KMS-11 (cell line): ENCODE results near the gene RFLNA.

Experiments used
- H2AFZ ChIP-seq: fragments of 200-600 bp; sonication (generic); 2 replicates; pipeline ENCODE4 v1.6.1; 2016; ENCODE audit warnings: antibody characterized with exemption, mixed run types, low read depth
- H3K27ac ChIP-seq: fragments of 200-600 bp; sonication (generic); 2 replicates; pipeline ENCODE4 v1.6.1; 2016; ENCODE audit warnings: mild to moderate bottlenecking, mixed run types
- H3K27me3 ChIP-seq: fragments of 200-600 bp; sonication (generic); 2 replicates; pipeline ENCODE4 v1.6.1; 2017; ENCODE audit warnings: mild to moderate bottlenecking, low read depth, mixed run types, moderate library complexity; ENCODE audit not compliant: insufficient read depth
- H3K36me3 ChIP-seq: fragments of 200-600 bp; sonication (generic); 2 replicates; pipeline ENCODE4 v1.6.1; 2017; ENCODE audit warnings: mild to moderate bottlenecking, mixed run types; ENCODE audit not compliant: insufficient read depth
- H3K4me1 ChIP-seq: fragments of 200-600 bp; sonication (generic); 2 replicates; pipeline ENCODE4 v1.6.1; 2016; ENCODE audit warnings: mild to moderate bottlenecking, low read depth, mixed run types; ENCODE audit not compliant: poor library complexity, severe bottlenecking
- H3K4me2 ChIP-seq: fragments of 200-600 bp; sonication (generic); 2 replicates; pipeline ENCODE4 v1.7.0; 2016; ENCODE audit warnings: mild to moderate bottlenecking, mixed run types
- H3K4me3 ChIP-seq: fragments of 200-600 bp; sonication (generic); IDR thresholded peaks from 2 replicates; pipeline ENCODE4 v1.6.1; 2017; ENCODE audit warnings: low read depth, low read length, mixed read lengths; ENCODE audit not compliant: insufficient read depth
- H3K79me2 ChIP-seq: fragments of 200-600 bp; sonication (generic); 2 replicates; pipeline ENCODE4 v1.6.1; 2016; ENCODE audit warnings: low read depth, mixed run types; ENCODE audit not compliant: insufficient read depth
- H3K9ac ChIP-seq: fragments of 200-600 bp; sonication (generic); 2 replicates; pipeline ENCODE4 v1.6.1; 2016; ENCODE audit warnings: mild to moderate bottlenecking, mixed run types
- H4K20me1 ChIP-seq: fragments of 200-600 bp; sonication (generic); 2 replicates; pipeline ENCODE4 v1.6.1; 2016; ENCODE audit warnings: mild to moderate bottlenecking, mixed run types; ENCODE audit not compliant: insufficient read depth
- TF ChIP-seq, protein P1 (sequence below): fragments of 200-600 bp; sonication (generic); conservative IDR thresholded peaks from 2 replicates; pipeline ENCODE4 v1.6.1; 2017; ENCODE audit warnings: low read depth, mild to moderate bottlenecking, antibody characterized with exemption, low read length, moderate library complexity, mixed read lengths

Gene RFLNA

GRCh38 chr12:124294780-124295341 is at the start of gene RFLNA:
RFLNA (plus strand) TSS chr12:124295093; CDS start chr12:124295430, 337 bp downstream.
- H3K9ac ChIP-seq: no peak within 1 kb of the TSS

DNA sequence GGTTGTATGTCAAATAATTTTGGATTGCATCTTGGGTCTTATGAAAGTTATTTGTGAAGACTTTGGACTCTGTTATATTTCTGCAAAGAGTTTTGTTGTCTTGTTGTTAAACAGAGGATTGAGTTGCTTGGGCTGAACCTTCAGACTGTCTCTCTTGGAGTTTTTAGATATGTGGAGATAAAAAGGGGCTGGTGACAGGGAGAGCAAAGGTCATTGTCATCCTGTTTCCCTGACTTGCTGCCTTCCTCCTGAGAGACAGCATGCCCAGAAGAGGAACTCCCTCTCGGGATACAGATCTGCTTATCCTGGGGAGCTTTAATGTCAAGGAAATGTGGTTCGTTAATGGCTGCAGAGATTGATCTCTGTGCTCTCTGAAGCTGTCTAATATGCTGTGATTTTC is 47.6 kb upstream of the RFLNA start:
- H3K27ac ChIP-seq: no peak overlapping the region
- H3K36me3 ChIP-seq: no peaks in the 10 kb centered on the region
- no peak overlapping the region for H3K4me2 ChIP-seq
- H3K27me3 ChIP-seq: no peaks in the 10 kb centered on the region
- no peak overlapping the region for H3K4me3 ChIP-seq
- H3K9ac ChIP-seq: no peak overlapping the region
- no peaks in the 10 kb centered on the region for H4K20me1 ChIP-seq
- TF ChIP-seq, protein P1, sequence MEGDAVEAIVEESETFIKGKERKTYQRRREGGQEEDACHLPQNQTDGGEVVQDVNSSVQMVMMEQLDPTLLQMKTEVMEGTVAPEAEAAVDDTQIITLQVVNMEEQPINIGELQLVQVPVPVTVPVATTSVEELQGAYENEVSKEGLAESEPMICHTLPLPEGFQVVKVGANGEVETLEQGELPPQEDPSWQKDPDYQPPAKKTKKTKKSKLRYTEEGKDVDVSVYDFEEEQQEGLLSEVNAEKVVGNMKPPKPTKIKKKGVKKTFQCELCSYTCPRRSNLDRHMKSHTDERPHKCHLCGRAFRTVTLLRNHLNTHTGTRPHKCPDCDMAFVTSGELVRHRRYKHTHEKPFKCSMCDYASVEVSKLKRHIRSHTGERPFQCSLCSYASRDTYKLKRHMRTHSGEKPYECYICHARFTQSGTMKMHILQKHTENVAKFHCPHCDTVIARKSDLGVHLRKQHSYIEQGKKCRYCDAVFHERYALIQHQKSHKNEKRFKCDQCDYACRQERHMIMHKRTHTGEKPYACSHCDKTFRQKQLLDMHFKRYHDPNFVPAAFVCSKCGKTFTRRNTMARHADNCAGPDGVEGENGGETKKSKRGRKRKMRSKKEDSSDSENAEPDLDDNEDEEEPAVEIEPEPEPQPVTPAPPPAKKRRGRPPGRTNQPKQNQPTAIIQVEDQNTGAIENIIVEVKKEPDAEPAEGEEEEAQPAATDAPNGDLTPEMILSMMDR: no peak
- no peaks in the 10 kb centered on the region for H3K4me1 ChIP-seq
- no peaks in the 10 kb centered on the region for H3K79me2 ChIP-seq
- no peak overlapping the region for H2AFZ ChIP-seq

More at GRCh38 chr12:124294780-124295341, at the start of gene RFLNA:
- Histone ChIP-seq H2AFZ (no peak within 1 kb of the TSS), H3K36me3 (no peaks in the 10 kb centered on the region), H3K4me2 (no peak within 1 kb of the TSS), H3K79me2 (no peaks in the 10 kb centered on the region), H3K4me1 (no peaks in the 10 kb centered on the region), H3K4me3 (no peak within 1 kb of the TSS), H3K27me3 (no peaks in the 10 kb centered on the region; the same call in 1 of the 2 replicates), H3K27ac (no peak within 1 kb of the TSS), H4K20me1 (no peaks in the 10 kb centered on the region)
- TF ChIP-seq, protein P1: no peak

DNA sequence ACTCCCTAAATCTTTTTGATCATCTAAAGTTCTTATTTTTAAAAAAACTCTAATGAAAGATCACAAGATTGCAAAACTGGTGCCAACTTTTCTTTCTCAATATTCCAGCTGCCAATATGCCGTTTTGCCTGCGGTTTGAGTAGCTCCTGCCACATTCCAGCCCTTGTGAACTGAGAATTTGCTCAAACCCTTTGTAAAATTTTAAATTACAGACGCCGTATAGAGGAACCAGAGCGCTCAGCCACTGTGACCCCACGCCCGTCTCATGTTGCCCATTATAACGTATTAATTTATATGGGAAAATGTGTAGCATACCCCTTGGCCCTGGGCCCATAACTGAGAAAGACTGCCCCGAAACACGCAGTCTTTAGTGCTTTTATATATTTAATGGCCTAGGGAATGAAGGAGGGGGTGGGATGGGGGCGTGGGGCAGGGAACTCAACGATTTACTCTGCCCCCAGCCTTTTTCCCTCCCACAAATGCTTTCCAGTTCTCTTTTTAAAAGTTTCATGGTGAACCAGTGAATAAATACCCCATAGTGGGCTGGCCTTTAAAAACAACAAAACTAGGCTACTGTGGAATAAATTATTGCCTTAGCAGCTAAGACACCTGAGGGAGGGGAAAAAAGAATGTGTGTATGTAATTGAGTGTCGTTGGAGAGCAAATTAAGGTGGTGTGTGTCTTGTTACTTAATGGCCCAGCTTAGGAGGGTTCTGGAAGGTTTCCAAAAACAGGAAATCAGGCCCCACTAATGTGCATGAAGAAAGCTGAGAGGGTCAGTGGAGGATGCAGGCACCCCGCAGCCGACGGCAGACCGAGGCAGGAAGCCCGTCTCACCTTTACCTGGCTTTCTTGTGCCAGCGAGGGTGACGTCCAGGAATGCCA is 45.7 kb upstream of the RFLNA start:
- Histone ChIP-seq H3K4me2 (no peak overlapping the region), H2AFZ (no peak overlapping the region), H3K4me3 (no peak overlapping the region), H3K27me3 (no peaks in the 10 kb centered on the region), H3K4me1 (no peaks in the 10 kb centered on the region), H3K79me2 (no peaks in the 10 kb centered on the region), H3K9ac (no peak overlapping the region), H4K20me1 (no peaks in the 10 kb centered on the region), H3K27ac (no peak overlapping the region), H3K36me3 (no peaks in the 10 kb centered on the region)
- TF ChIP-seq, protein P1: no peak

- no peak overlapping the region for H3K4me2 ChIP-seq
- H3K79me2 ChIP-seq: no peaks in the 10 kb centered on the region
- TF ChIP-seq, protein P1: no peak
- no peaks in the 10 kb centered on the region for H3K36me3 ChIP-seq
- H2AFZ ChIP-seq: no peak overlapping the region
- no peak overlapping the region for H3K9ac ChIP-seq
- no peak overlapping the region for H3K4me3 ChIP-seq
- H3K27me3 ChIP-seq: no peaks in the 10 kb centered on the region
- no peaks in the 10 kb centered on the region for H3K4me1 ChIP-seq
- no peaks in the 10 kb centered on the region for H4K20me1 ChIP-seq
- H3K27ac ChIP-seq: no peak overlapping the region
Observed at GRCh38 chr12:124251186-124251585, 43.7 kb upstream of the RFLNA start.
